SU-DHL-6 (cell line): Measurements from ENCODE around the gene FAM83G.

ENCODE experiments used
- H2AFZ ChIP-seq: fragments of 200-600 bp; sonication (generic); 2 replicates; pipeline ENCODE4 v1.6.1; 2014; ENCODE audit warnings: low read depth, mild to moderate bottlenecking, moderate library complexity, mixed read lengths, antibody characterized with exemption, low read length; ENCODE audit not compliant: severe bottlenecking
- H3F3A ChIP-seq: fragments of 200-600 bp; shearing (Covaris generic); 2 replicates; pipeline ENCODE4 v1.6.0; 2016; ENCODE audit warnings: antibody characterized with exemption, mild to moderate bottlenecking; ENCODE audit not compliant: insufficient read depth
- H3K27ac ChIP-seq: fragments of 200-600 bp; sonication (generic); 2 replicates; pipeline ENCODE4 v1.5.1; 2016; ENCODE audit warnings: low read depth, mild to moderate bottlenecking, low read length, moderate library complexity, mixed read lengths
- H3K27me3 ChIP-seq: fragments of 200-600 bp; sonication (generic), shearing (Covaris generic); 2 replicates; pipeline ENCODE4 v1.6.0; 2014; ENCODE audit warnings: mild to moderate bottlenecking, low read length
- H3K36me3 ChIP-seq: fragments of 200-600 bp; sonication (generic); 2 replicates; pipeline ENCODE4 v1.6.1; 2014; ENCODE audit warnings: mild to moderate bottlenecking, low read length, mixed read lengths
- H3K4me2 ChIP-seq: fragments of 300-600, 200-600 bp; shearing (Covaris generic), sonication (generic); 2 replicates; pipeline ENCODE4 v1.6.0; 2014; ENCODE audit warnings: low read length, low read depth, mild to moderate bottlenecking; ENCODE audit not compliant: poor library complexity, severe bottlenecking
- H3K4me3 ChIP-seq: fragments of 200-600 bp; sonication (generic); 2 replicates; pipeline ENCODE4 v1.5.1; 2014; ENCODE audit warnings: antibody characterized with exemption, low read length, mild to moderate bottlenecking, mixed read lengths; ENCODE audit not compliant: insufficient read depth, poor library complexity, severe bottlenecking
- H3K79me2 ChIP-seq: fragments of 200-600 bp; sonication (generic); 2 replicates; pipeline ENCODE4 v1.6.1; 2014; ENCODE audit warnings: mild to moderate bottlenecking, low read length, moderate library complexity; ENCODE audit not compliant: insufficient read depth
- H3K9ac ChIP-seq: fragments of 200-600 bp; sonication (generic); 2 replicates; pipeline ENCODE4 v1.7.0; 2014; ENCODE audit warnings: mild to moderate bottlenecking, low read length
- H3K9me2 ChIP-seq: fragments of 200-600 bp; sonication (generic); replicated peaks from 2 replicates; pipeline ENCODE4 v1.6.1; 2014; ENCODE audit warnings: low read length; ENCODE audit not compliant: insufficient read depth
- H3K9me3 ChIP-seq: fragments of 200-600 bp; sonication (generic); 2 replicates; pipeline ENCODE4 v1.6.1; 2014; ENCODE audit warnings: low read length, mixed read lengths; ENCODE audit not compliant: insufficient read depth
- H4K20me1 ChIP-seq: fragments of 200-600 bp; sonication (generic); 2 replicates; pipeline ENCODE4 v1.6.1; 2014; ENCODE audit warnings: low read depth, mild to moderate bottlenecking, antibody characterized with exemption, low read length, moderate library complexity, mixed read lengths
- CTCF ChIP-seq: fragments of 200-600 bp; sonication (generic); IDR thresholded peaks from one replicate; pipeline ENCODE4 v1.5.1; 2017; ENCODE audit warnings: antibody characterized with exemption, mild to moderate bottlenecking, low read length, moderate library complexity; ENCODE audit not compliant: insufficient read depth, poor library complexity, severe bottlenecking
- EZH2phosphoT487 ChIP-seq: fragments of 200-600 bp; sonication (generic), shearing (Covaris generic); conservative IDR thresholded peaks from 2 replicates; pipeline ENCODE4 v1.6.1; 2018; ENCODE audit warnings: mild to moderate bottlenecking, antibody characterized with exemption, low read length, moderate library complexity, mixed read lengths

Gene FAM83G

GRCh38 chr17:19009970-19010369, 5.4 kb upstream of the FAM83G start:
- H4K20me1 ChIP-seq, result no peaks in the 10 kb centered on the region
- H3K27me3 ChIP-seq, result no peaks in the 10 kb centered on the region
- H3K36me3 ChIP-seq, result no peaks in the 10 kb centered on the region
- H3K79me2 ChIP-seq, result no peaks in the 10 kb centered on the region
- H3K9me2 ChIP-seq, result no peaks in the 10 kb centered on the region
- H3K4me3 ChIP-seq, result no peak overlapping the region
- TF ChIP-seq CTCF (no peak), EZH2phosphoT487 (no peak)
- no peak overlapping the region for H3K27ac ChIP-seq
- H3K9ac ChIP-seq, result no peak overlapping the region
- H3F3A ChIP-seq, result peaks cover 8% of the 10 kb centered on the region; the same call in 1 of the 2 replicates
- H2AFZ ChIP-seq, result no peak overlapping the region
- H3K4me2 ChIP-seq, result no peak overlapping the region
- no peaks in the 10 kb centered on the region for H3K9me3 ChIP-seq

- TF ChIP-seq EZH2phosphoT487 (no peak), CTCF (no peak)
- Histone ChIP-seq H3F3A (peaks cover 9% of the 10 kb centered on the region; the same call in 1 of the 2 replicates), H3K79me2 (peaks cover 13% of the 10 kb centered on the region; the same call in 1 of the 2 replicates), H3K9ac (no peak overlapping the region), H3K9me2 (no peaks in the 10 kb centered on the region), H4K20me1 (no peaks in the 10 kb centered on the region), H2AFZ (no peak overlapping the region), H3K4me2 (no peak overlapping the region), H3K27me3 (no peaks in the 10 kb centered on the region), H3K4me3 (no peak overlapping the region), H3K36me3 (no peaks in the 10 kb centered on the region), H3K27ac (no peak overlapping the region), H3K9me3 (no peaks in the 10 kb centered on the region)
These were observed 2.1 kb upstream of the FAM83G start for GRCh38 chr17:19006698-19007097.

- Histone ChIP-seq H3K9me3 (no peaks in the 10 kb centered on the region), H3K36me3 (no peaks in the 10 kb centered on the region), H3K79me2 (peaks cover 19% of the 10 kb centered on the region; the same call in 1 of the 2 replicates), H2AFZ (no peak overlapping the region), H3F3A (peaks cover 9% of the 10 kb centered on the region; the same call in 1 of the 2 replicates), H3K9ac (no peak overlapping the region), H3K27ac (no peak overlapping the region), H3K4me3 (no peak overlapping the region), H3K4me2 (no peak overlapping the region), H3K27me3 (no peaks in the 10 kb centered on the region), H4K20me1 (no peaks in the 10 kb centered on the region), H3K9me2 (no peaks in the 10 kb centered on the region)
- no peak for TF ChIP-seq CTCF
- TF ChIP-seq EZH2phosphoT487, result no peak
These were observed 1.3 kb upstream of the FAM83G start for GRCh38 chr17:19005789-19006430.
